Glutamatergic neuron (in vitro differentiated cells): Measurements from ENCODE around the gene BMP8B. TPM values are rescaled to one million over a fixed set of nuclear protein-coding genes. Genes with fewer than 3 reads are reported as not detected.
"Not testable (repeated sequence)": the region's sequence is repeated elsewhere in the genome, so short reads cannot be mapped to it uniquely, and the experiment has no call there.

Experiments
- DNase-seq: peaks from one replicate; pipeline ENCODE4 v3.0.0; 2022
- H3K27ac Mint-ChIP-seq: one replicate; pipeline ENCODE4 v1.8.0; 2020; ENCODE audit warnings: mild to moderate bottlenecking, mixed read lengths, inconsistent platforms; ENCODE audit not compliant: unreplicated experiment
- H3K27me3 Mint-ChIP-seq: one replicate; pipeline ENCODE4 v1.8.0; 2020; ENCODE audit warnings: mild to moderate bottlenecking, moderate library complexity, mixed read lengths, inconsistent platforms; ENCODE audit not compliant: unreplicated experiment
- H3K36me3 Mint-ChIP-seq: one replicate; pipeline ENCODE4 v1.8.0; 2020; ENCODE audit warnings: mild to moderate bottlenecking, mixed read lengths, inconsistent platforms; ENCODE audit not compliant: unreplicated experiment
- H3K4me1 Mint-ChIP-seq: one replicate; pipeline ENCODE4 v1.8.0; 2020; ENCODE audit warnings: mild to moderate bottlenecking, low read depth, mixed read lengths, inconsistent platforms; ENCODE audit not compliant: unreplicated experiment
- H3K4me3 Mint-ChIP-seq: one replicate; pipeline ENCODE4 v1.8.0; 2020; ENCODE audit warnings: mild to moderate bottlenecking, mixed read lengths, inconsistent platforms; ENCODE audit not compliant: unreplicated experiment
- H3K9me3 Mint-ChIP-seq: one replicate; pipeline ENCODE4 v1.8.0; 2020; ENCODE audit warnings: mild to moderate bottlenecking, moderate library complexity, mixed read lengths, inconsistent platforms; ENCODE audit not compliant: unreplicated experiment
- CTCF ChIP-seq: fragments of 200-600 bp; sonication (generic); IDR thresholded peaks from one replicate; pipeline ENCODE4 v1.5.0; 2021; ENCODE audit not compliant: partially characterized antibody, unreplicated experiment
- total RNA-seq: library from RNA; stranded (reverse); fragmentation: NEBNext Ultra II Directional; extraction: Animal tissue kit (Norgen Biotek cat#: 25700); gene quantifications from one replicate; pipeline ENCODE4 v1.2.1, GENCODE V29; 2021; ENCODE audit not compliant: unreplicated experiment

BMP8B gene
- total RNA-seq, 1 donor from 2014 or later: 0.12 TPM

- H3K27me3 Mint-ChIP-seq: peaks cover 2% of the 10 kb centered on the region
- H3K4me1 Mint-ChIP-seq: no peaks in the 10 kb centered on the region
- DNase-seq: no peak
- no peaks in the 10 kb centered on the region for H3K36me3 Mint-ChIP-seq
- TF ChIP-seq CTCF: no peak
- H3K9me3 Mint-ChIP-seq: peaks cover 2% of the 10 kb centered on the region
- H3K4me3 Mint-ChIP-seq: no peak overlapping the region
- H3K27ac Mint-ChIP-seq: no peak overlapping the region
Observed at GRCh38 chr1:39776886-39777285, 11.8 kb downstream of the BMP8B start.

- peaks cover 2% of the 10 kb centered on the region for H3K27me3 Mint-ChIP-seq
- TF ChIP-seq CTCF: no peak
- DNase-seq: no peak
- H3K4me1 Mint-ChIP-seq: no peaks in the 10 kb centered on the region
- peaks cover 2% of the 10 kb centered on the region for H3K9me3 Mint-ChIP-seq
- no peak overlapping the region for H3K27ac Mint-ChIP-seq
- H3K4me3 Mint-ChIP-seq: no peak overlapping the region
- no peaks in the 10 kb centered on the region for H3K36me3 Mint-ChIP-seq
Observed at GRCh38 chr1:39776400-39776713, 12.3 kb downstream of the BMP8B start.

GRCh38 chr1:39775676-39776399, 12.8 kb downstream of the BMP8B start:
- H3K27ac Mint-ChIP-seq, DNase-seq, H3K4me1 Mint-ChIP-seq, H3K36me3 Mint-ChIP-seq, H3K9me3 Mint-ChIP-seq, H3K27me3 Mint-ChIP-seq, H3K4me3 Mint-ChIP-seq: not testable (repeated sequence)

GRCh38 chr1:39775141-39775540, 13.5 kb downstream of the BMP8B start:
- H3K36me3 Mint-ChIP-seq, H3K4me1 Mint-ChIP-seq, H3K9me3 Mint-ChIP-seq, DNase-seq, H3K4me3 Mint-ChIP-seq, H3K27ac Mint-ChIP-seq, H3K27me3 Mint-ChIP-seq: not testable (repeated sequence)

- H3K4me1 Mint-ChIP-seq, H3K9me3 Mint-ChIP-seq, H3K27ac Mint-ChIP-seq, H3K4me3 Mint-ChIP-seq, H3K27me3 Mint-ChIP-seq, H3K36me3 Mint-ChIP-seq, DNase-seq: not testable (repeated sequence)
Observed at GRCh38 chr1:39773369-39773979, 15.2 kb downstream of the BMP8B start.

GRCh38 chr1:39771022-39771532, 17.6 kb downstream of the BMP8B start, which contains the start of gene OXCT2:
TSS of gene OXCT2 (minus strand) at chr1:39771348. CDS start at chr1:39771255, 93 bp downstream.
- not testable (repeated sequence) for H3K27ac Mint-ChIP-seq, H3K9me3 Mint-ChIP-seq, H3K36me3 Mint-ChIP-seq, DNase-seq, H3K4me3 Mint-ChIP-seq, H3K27me3 Mint-ChIP-seq, H3K4me1 Mint-ChIP-seq

- not testable (repeated sequence) for H3K9me3 Mint-ChIP-seq, H3K27ac Mint-ChIP-seq, H3K27me3 Mint-ChIP-seq, H3K4me3 Mint-ChIP-seq, DNase-seq, H3K36me3 Mint-ChIP-seq, H3K4me1 Mint-ChIP-seq
Observed at GRCh38 chr1:39770100-39771021, 18.3 kb downstream of the BMP8B start.

GRCh38 chr1:39769502-39769901, 19.2 kb downstream of the BMP8B start:
- not testable (repeated sequence) for H3K27ac Mint-ChIP-seq, H3K4me1 Mint-ChIP-seq, H3K9me3 Mint-ChIP-seq, H3K27me3 Mint-ChIP-seq, DNase-seq, H3K36me3 Mint-ChIP-seq, H3K4me3 Mint-ChIP-seq

- not testable (repeated sequence) for H3K4me1 Mint-ChIP-seq, H3K36me3 Mint-ChIP-seq, H3K9me3 Mint-ChIP-seq, H3K27me3 Mint-ChIP-seq, DNase-seq, H3K4me3 Mint-ChIP-seq, H3K27ac Mint-ChIP-seq
Observed at GRCh38 chr1:39766466-39766865, 22.2 kb downstream of the BMP8B start.

GRCh38 chr1:39764512-39764911, 24.2 kb downstream of the BMP8B start:
- H3K27ac Mint-ChIP-seq, DNase-seq, H3K4me1 Mint-ChIP-seq, H3K9me3 Mint-ChIP-seq, H3K27me3 Mint-ChIP-seq, H3K4me3 Mint-ChIP-seq, H3K36me3 Mint-ChIP-seq: not testable (repeated sequence)
